Measurements from ENCODE around the gene CDK6.

CDK6 gene

DNA sequence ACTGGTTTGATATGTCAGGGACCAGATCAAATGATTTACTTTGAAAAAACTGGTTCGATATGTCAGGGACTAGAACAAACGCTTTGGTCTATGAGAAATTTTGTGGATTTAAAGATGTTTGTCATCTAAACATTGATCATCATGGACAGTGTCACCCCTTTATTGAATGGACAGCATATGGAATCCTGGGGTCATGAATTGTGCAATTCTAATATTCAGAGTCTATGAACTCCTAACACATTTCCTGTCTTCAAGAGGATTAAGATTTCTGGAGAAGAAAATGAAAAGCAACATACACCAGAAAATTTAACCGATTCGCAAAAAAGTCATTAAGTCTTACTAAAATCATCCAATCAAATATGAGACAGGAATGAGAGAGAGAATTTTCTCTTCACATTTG, 139.8 kb downstream of the CDK6 start:
- no peak for DNase-seq (ENCODE audit: insufficient read length, low spot score)
- no peak for FAIRE-seq
- TF ChIP-seq, protein P1, sequence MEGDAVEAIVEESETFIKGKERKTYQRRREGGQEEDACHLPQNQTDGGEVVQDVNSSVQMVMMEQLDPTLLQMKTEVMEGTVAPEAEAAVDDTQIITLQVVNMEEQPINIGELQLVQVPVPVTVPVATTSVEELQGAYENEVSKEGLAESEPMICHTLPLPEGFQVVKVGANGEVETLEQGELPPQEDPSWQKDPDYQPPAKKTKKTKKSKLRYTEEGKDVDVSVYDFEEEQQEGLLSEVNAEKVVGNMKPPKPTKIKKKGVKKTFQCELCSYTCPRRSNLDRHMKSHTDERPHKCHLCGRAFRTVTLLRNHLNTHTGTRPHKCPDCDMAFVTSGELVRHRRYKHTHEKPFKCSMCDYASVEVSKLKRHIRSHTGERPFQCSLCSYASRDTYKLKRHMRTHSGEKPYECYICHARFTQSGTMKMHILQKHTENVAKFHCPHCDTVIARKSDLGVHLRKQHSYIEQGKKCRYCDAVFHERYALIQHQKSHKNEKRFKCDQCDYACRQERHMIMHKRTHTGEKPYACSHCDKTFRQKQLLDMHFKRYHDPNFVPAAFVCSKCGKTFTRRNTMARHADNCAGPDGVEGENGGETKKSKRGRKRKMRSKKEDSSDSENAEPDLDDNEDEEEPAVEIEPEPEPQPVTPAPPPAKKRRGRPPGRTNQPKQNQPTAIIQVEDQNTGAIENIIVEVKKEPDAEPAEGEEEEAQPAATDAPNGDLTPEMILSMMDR (IDR thresholded peaks at IDR 0.05; ENCODE audit: insufficient read depth, missing control alignments), result no peak

DNA sequence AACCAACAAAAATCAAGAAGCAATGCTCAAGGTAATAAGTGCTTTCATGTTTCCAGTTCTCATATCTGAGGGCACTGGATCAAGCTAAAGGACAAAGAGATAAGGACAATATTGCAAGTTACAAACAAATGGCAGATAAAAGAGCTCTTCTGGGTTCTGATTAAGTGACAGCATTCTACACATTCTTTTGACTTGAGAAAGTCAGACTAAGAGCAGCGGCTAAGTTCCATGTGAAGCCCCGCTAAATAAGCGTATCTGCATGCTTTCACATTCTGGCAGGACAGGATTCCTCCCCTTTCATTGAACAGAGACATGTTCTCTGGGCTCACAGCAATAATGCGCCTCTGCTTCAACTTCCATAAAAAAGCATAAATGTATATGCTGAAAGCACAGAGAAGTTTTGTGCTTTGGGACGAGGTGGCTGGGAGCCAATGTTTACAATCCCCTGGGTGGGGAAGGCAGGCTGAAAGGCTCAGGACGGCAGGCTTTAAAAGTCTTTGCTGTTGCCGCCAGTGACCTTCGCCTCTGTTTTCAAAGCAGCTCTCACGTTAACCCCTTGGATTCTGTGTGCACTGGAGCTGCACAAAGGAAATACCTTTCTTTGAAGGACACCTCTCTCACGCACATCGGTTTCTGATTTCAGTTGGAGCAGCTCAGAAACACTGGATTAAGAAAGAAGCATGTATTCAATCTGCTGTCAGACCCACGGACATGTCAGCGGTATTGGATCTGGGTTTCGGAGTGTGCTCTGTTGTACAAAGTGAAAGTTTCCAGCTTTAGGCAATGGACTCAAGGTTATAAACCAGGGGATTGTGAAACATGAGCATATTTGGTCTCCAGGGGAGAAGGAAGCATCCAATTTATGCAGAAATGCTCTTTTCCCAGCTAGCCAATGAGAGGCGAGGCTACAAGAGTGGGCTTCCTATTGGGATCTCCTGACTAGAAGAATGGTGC, 140.8 kb downstream of the CDK6 start:
- no peak for FAIRE-seq
- TF ChIP-seq, protein P1 (IDR thresholded peaks at IDR 0.05; ENCODE audit: insufficient read depth, missing control alignments), result no peak
- no peak for DNase-seq (ENCODE audit: insufficient read length, low spot score)

DNA sequence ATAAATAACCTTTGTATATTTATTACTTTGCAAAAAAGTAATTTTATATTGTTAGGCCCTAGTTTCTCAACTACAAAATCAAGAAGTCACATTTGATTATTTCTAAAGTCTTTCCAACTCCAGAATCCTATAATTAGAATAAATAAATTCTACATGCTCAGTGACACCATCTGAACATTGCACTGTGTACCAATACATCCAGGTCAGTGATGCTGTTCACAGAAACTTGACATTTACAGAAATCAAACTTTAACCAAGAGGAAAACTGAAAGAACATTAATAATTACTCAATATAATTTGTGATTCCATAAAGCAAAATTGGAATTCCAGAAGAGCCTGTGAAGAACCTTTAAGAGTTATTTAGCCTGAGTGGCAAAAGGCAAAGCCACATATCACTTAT, 142.2 kb downstream of the CDK6 start:
- FAIRE-seq (no peak), DNase-seq (ENCODE audit: insufficient read length, low spot score) (no peak)
- TF ChIP-seq, protein P1 (IDR thresholded peaks at IDR 0.05; ENCODE audit: insufficient read depth, missing control alignments), result no peak

DNA sequence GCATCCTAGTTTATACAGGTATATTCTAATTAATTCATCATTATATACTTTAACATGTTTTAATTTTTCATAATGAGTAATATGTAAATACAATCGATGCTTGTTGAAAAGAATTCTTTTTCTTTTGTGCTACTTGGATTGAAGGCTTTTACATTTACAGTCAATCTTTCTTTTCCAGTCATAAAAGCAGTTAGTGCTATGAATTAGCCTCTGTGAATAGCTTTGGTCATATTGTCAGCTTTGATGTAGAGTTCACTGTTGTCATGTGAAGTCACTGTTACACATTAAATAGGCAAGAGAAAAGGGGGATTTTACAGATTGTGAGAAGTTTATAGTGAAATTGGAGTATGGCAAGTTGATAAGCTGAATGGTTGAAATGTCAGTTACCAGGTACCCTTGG, 142.9 kb downstream of the CDK6 start:
- TF ChIP-seq, protein P1 (IDR thresholded peaks at IDR 0.05; ENCODE audit: insufficient read depth, missing control alignments), result no peak
- FAIRE-seq (no peak), DNase-seq (ENCODE audit: insufficient read length, low spot score) (no peak)

DNA sequence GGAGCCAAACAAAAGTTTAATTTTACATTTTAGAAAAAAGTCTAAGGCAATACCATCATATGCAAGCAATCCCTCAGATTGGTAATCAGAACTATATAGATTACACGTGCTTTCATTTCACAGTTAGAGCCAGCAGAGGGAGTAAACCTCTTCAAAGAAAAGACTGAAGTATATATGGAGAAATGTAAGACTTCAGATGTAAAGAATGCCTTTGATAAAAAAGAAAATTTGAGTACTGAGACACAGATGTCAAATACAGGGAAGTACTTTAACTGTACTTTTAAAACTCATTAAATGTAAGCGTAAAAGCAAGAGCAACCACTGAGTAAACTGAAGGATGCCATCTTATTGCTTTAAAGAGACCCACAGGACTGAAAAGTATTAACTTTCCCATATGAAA, 144.8 kb downstream of the CDK6 start:
- DNase-seq (ENCODE audit: insufficient read length, low spot score) (no peak), FAIRE-seq (peak; percentile 70)
- TF ChIP-seq, protein P1 (IDR thresholded peaks at IDR 0.05; ENCODE audit: insufficient read depth, missing control alignments), result peak; percentile 50

DNA sequence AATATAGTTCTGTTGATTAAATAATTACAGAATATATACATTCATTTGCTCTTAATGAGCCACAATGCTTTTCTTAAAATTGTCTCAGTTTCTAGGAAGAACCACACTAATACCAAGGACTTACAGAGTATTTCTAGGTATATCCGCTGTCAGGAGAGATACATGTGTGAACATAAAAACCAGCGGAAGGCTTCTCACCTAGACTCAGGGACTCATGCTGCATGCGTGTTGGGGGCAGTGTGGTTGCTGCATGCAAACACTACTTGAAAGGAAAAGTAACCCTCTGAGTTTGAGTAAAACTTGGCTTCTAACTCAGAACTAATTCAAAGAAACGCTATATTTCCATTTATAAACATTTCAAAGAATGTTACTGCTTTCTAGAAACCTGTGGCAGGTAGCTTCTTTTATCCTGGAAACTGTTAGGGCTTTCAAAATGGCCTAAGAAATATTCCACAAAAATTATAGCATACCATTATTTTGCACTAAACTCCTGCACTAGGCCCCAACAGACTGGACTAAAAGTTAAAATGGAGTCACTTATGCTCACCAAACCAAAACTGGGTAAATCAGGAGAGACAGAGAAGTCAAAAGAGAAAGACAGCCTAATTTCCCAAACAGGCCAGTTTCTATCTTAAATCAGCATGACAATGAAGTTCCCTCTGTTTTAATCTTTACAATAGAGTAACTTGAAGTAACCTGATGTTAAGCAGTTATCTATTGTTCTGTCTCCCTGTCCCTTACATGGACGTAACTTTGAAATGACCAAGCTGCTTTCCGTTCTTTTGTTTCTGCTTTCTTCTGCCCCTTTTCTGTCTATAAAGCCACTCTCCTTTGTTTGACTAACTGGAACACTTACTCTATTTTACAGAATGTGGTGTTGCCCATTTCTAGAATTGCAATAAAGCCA, 151.0 kb downstream of the CDK6 start:
- TF ChIP-seq, protein P1 (IDR thresholded peaks at IDR 0.05; ENCODE audit: insufficient read depth, missing control alignments), result no peak
- no peak for FAIRE-seq
- no peak for DNase-seq (ENCODE audit: insufficient read length, low spot score)

All from D721Med (cell line).